Endothelial cell of umbilical vein (primary cell): ENCODE measurements around the gene TMEM131. TPM values are rescaled to one million over a fixed set of nuclear protein-coding genes. Genes with fewer than 3 reads are reported as not detected.

Experiments
- BruUV-seq: library from RNA; stranded (reverse); fragments of 400-500 nt; replicated peaks from 2 replicates; lab custom pipeline; 2021; lab: Mats Ljungman, UMichigan
- CTCF ChIA-PET: fragments of 300-600, 350-600 bp; sonication (Branson Sonifier 250); formaldehyde crosslinking; loops from one replicate; lab custom pipeline; 2021; ENCODE audit warnings: antibody characterized with exemption, inconsistent platforms; lab: Charles Lee
- POLR2A ChIA-PET: fragments of 300-600, 350-600 bp; sonication (Branson Sonifier 250); formaldehyde crosslinking; loops from one replicate; lab custom pipeline; 2021; ENCODE audit warnings: antibody characterized with exemption, inconsistent platforms; lab: Charles Lee
- DNase-seq: peaks from one replicate; pipeline ENCODE4 v3.0.0-alpha.2; 2011; ENCODE audit warnings: low read depth, low spot score
- FAIRE-seq: peaks from 2 replicates; lab custom pipeline; 2011; peaks lifted over from hg19 to GRCh38; lab: Jason Lieb, UNC
- H2AFZ ChIP-seq: 2 replicates; pipeline ENCODE4 v1.6.0; 2012; ENCODE audit warnings: low read depth, low read length, control low read depth, inconsistent platforms
- H3K27ac ChIP-seq: 2 replicates; pipeline ENCODE4 v1.5.1; 2011; ENCODE audit warnings: low read depth, mild to moderate bottlenecking, control low read depth, low read length, moderate library complexity; ENCODE audit not compliant: insufficient read depth
- H3K27me3 ChIP-seq, 2 experiments: 2 replicates each; pipeline versions ENCODE4 v1.6.0 to v1.6.1; 2011; ENCODE audit warnings: low read length in 2 of 2, mixed read lengths in 1 of 2; ENCODE audit not compliant: control insufficient read depth in 2 of 2, insufficient read depth in 2 of 2
- H3K36me3 ChIP-seq, 2 experiments: 2 replicates in 1 of 2; 3 replicates in 1 of 2; pipeline ENCODE4 v1.5.1; 2011; ENCODE audit warnings: low read length in 2 of 2, mild to moderate bottlenecking in 1 of 2, moderate library complexity in 1 of 2; ENCODE audit not compliant: control insufficient read depth in 2 of 2, insufficient read depth in 2 of 2; ENCODE audit errors: extremely low read depth in 1 of 2
- H3K4me1 ChIP-seq: 3 replicates; pipeline ENCODE4 v1.5.1; 2011; ENCODE audit warnings: mild to moderate bottlenecking, low read length; ENCODE audit not compliant: control insufficient read depth, insufficient read depth; ENCODE audit errors: extremely low read depth
- H3K4me2 ChIP-seq: 2 replicates; pipeline ENCODE4 v1.6.1; 2011; ENCODE audit warnings: low read length, control low read depth, mixed read lengths; ENCODE audit not compliant: insufficient read depth
- H3K4me3 ChIP-seq, 3 experiments: fragments of 200-600 bp in 1 of 3; sonication (generic), shearing (Covaris generic) in 1 of 3; replicated peaks in 1 of 3; 2 replicates each; pipeline ENCODE4 v1.5.1; 2011 to 2016; ENCODE audit warnings: control low read depth in 3 of 3, low read length in 3 of 3, mild to moderate bottlenecking in 2 of 3, inconsistent platforms in 1 of 3, low read depth in 1 of 3, moderate library complexity in 1 of 3; ENCODE audit not compliant: insufficient read depth in 1 of 3
- H3K79me2 ChIP-seq: 2 replicates; pipeline ENCODE4 v1.6.0; 2012; ENCODE audit warnings: low read length, inconsistent platforms; ENCODE audit not compliant: control insufficient read depth, insufficient read depth
- H3K9ac ChIP-seq: replicated peaks from 2 replicates; pipeline ENCODE3; 2011; ENCODE audit warnings: low read length, control low read depth; ENCODE audit not compliant: insufficient read depth; ENCODE audit errors: extremely low read depth
- H3K9me1 ChIP-seq: replicated peaks from 3 replicates; pipeline ENCODE4 v1.6.0; 2011; ENCODE audit warnings: mild to moderate bottlenecking, low read length; ENCODE audit not compliant: control insufficient read depth, insufficient read depth; ENCODE audit errors: extremely low read depth
- H3K9me3 ChIP-seq: replicated peaks from 2 replicates; pipeline ENCODE4 v1.5.1; 2012; ENCODE audit warnings: low read length, inconsistent platforms; ENCODE audit not compliant: control insufficient read depth, insufficient read depth
- H4K20me1 ChIP-seq: replicated peaks from 2 replicates; pipeline ENCODE3; 2011; ENCODE audit warnings: mild to moderate bottlenecking, low read length; ENCODE audit not compliant: control insufficient read depth, insufficient read depth; ENCODE audit errors: extremely low read depth
- CTCF ChIP-seq, 2 donors: IDR thresholded peaks; 1 replicate in 1 of 2; 2 replicates in 1 of 2; pipeline ENCODE4 v1.5.1; 2011; ENCODE audit warnings: low read length in 2 of 2, mild to moderate bottlenecking in 2 of 2, moderate library complexity in 2 of 2, control low read depth in 1 of 2, inconsistent platforms in 1 of 2, low read depth in 1 of 2; ENCODE audit not compliant: insufficient read depth in 1 of 2; ENCODE audit errors: extremely low read depth in 1 of 2
- EZH2 ChIP-seq: IDR thresholded peaks from 2 replicates; pipeline ENCODE4 v1.6.1; 2012; ENCODE audit warnings: borderline replicate concordance, low read depth, mild to moderate bottlenecking, moderate library complexity, low read length, inconsistent platforms; ENCODE audit not compliant: severe bottlenecking
- FOS ChIP-seq: IDR thresholded peaks from 2 replicates; pipeline ENCODE4 v1.6.1; 2011; ENCODE audit warnings: mild to moderate bottlenecking, low read length, moderate library complexity, borderline replicate concordance; ENCODE audit not compliant: insufficient read depth
- GATA2 ChIP-seq: IDR thresholded peaks from 2 replicates; pipeline ENCODE4 v1.7.0; 2011; ENCODE audit warnings: low read depth, mild to moderate bottlenecking, moderate library complexity, mixed read lengths, low read length; ENCODE audit not compliant: insufficient read length, insufficient read depth
- JUN ChIP-seq: IDR thresholded peaks from 2 replicates; pipeline ENCODE4 v1.6.1; 2011; ENCODE audit warnings: borderline replicate concordance, low read depth; ENCODE audit not compliant: insufficient read length, insufficient read depth
- MAX ChIP-seq: IDR thresholded peaks from 2 replicates; pipeline ENCODE4 v1.6.1; 2011; ENCODE audit not compliant: insufficient read depth, insufficient read length
- MYC ChIP-seq: IDR thresholded peaks from one replicate; pipeline ENCODE4 v1.6.1; 2011; ENCODE audit warnings: mild to moderate bottlenecking, low read depth, low read length
- POLR2A ChIP-seq: IDR thresholded peaks from 2 replicates; pipeline ENCODE4 v1.6.1; 2012; ENCODE audit warnings: low read depth, mild to moderate bottlenecking, control low read depth, low read length
- POLR2AphosphoS5 ChIP-seq: IDR thresholded peaks from 2 replicates; pipeline ENCODE4 v1.6.1; 2012; ENCODE audit warnings: low read depth, mild to moderate bottlenecking, control low read depth, low read length, moderate library complexity; ENCODE audit not compliant: insufficient read depth
- dilution Hi-C: fragments of 300-500 bp; cut with MboI; formaldehyde crosslinking; loops from one replicate; pipeline ENCODE4 v1.15.0; 2019; ENCODE audit warnings: low sequenced_read_pairs; ENCODE audit not compliant: extremely low pct_ligation_motif_present
- intact Hi-C: fragments of 100-400 bp; cut with micrococcal nuclease; formaldehyde crosslinking; loops from one replicate; pipeline ENCODE4 v1.10.0; 2022
- polyA plus RNA-seq, 4 experiments: library from polyadenylated mRNA; depleted of rRNA in 3 of 4; stranded (reverse) in 3 of 4; unstranded in 1 of 4; fragments of >200 nt; gene quantifications; 2 replicates each; pipeline versions ENCODE4 v1.2.1 to v1.2.3, GENCODE V29; 2011 to 2012; ENCODE audit warnings: missing spikeins in 1 of 4
- total RNA-seq: library from RNA; stranded (reverse); gene quantifications from 2 replicates; pipeline ENCODE4 v1.2.3, GENCODE V29; 2021

The TMEM131 gene
- total and polyA plus RNA-seq, 2 donors (not counting 3 experiments of a cell fraction or from before 2014, with no cell fraction given), result 12.2 to 28.6 TPM

- DNase-seq (no peak), FAIRE-seq (no peak)
- Histone ChIP-seq H4K20me1 (no peaks in the 10 kb centered on the region), H3K4me3 (no peak overlapping the region), H3K9me1 (no peaks in the 10 kb centered on the region), H2AFZ (no peak overlapping the region), H3K4me2 (no peak overlapping the region), H3K36me3 (no peaks in the 10 kb centered on the region), H3K4me1 (peaks cover 5% of the 10 kb centered on the region), H3K9me3 (no peaks in the 10 kb centered on the region), H3K27ac (no peak overlapping the region), H3K79me2 (peaks cover 3% of the 10 kb centered on the region), H3K27me3 (no peaks in the 10 kb centered on the region), H3K9ac (no peak overlapping the region)
- no TSS peak for BruUV-seq
- POLR2A ChIA-PET, result no interaction called here
- TF ChIP-seq MYC, result no peak
- no peak for TF ChIP-seq FOS
- intact Hi-C loops (no loop called here), dilution Hi-C loops (no loop called here)
- CTCF ChIA-PET, result no interaction called here
These were observed 85.1 kb downstream of the TMEM131 start for GRCh38 chr2:97910403-97911205.

GRCh38 chr2:97908208-97908676 is 87.5 kb downstream of the TMEM131 start:
- ChIA-PET CTCF (no interaction called here), POLR2A (no interaction called here)
- H3K79me2 ChIP-seq, result no peaks in the 10 kb centered on the region
- no peaks in the 10 kb centered on the region for H3K9me3 ChIP-seq
- H3K36me3 ChIP-seq, result no peaks in the 10 kb centered on the region
- no peak overlapping the region for H3K27ac ChIP-seq
- intact Hi-C loops, result no loop called here
- no peak overlapping the region for H3K9ac ChIP-seq
- no peak overlapping the region for H3K4me2 ChIP-seq
- no peaks in the 10 kb centered on the region for H4K20me1 ChIP-seq
- H3K4me1 ChIP-seq, result peaks cover 5% of the 10 kb centered on the region
- no TSS peak for BruUV-seq
- TF ChIP-seq MAX (no peak), EZH2 (no peak), JUN (no peak), MYC (no peak), FOS (no peak), CTCF (IDR thresholded peaks at IDR 0.05; ENCODE audit: extremely low read depth in 1 of 2, insufficient read depth in 1 of 2, low read depth in 1 of 2, low read length in 2 of 2) (no peak), POLR2AphosphoS5 (no peak), GATA2 (no peak), POLR2A (no peak)
- no peak overlapping the region for H2AFZ ChIP-seq
- dilution Hi-C loops, result no loop called here
- DNase-seq (no peak), FAIRE-seq (no peak)
- H3K27me3 ChIP-seq, result no peaks in the 10 kb centered on the region
- H3K4me3 ChIP-seq, result no peak overlapping the region
- H3K9me1 ChIP-seq, result no peaks in the 10 kb centered on the region
